ENCODE data around the gene ORAI2. TPM values are rescaled to one million over a fixed set of nuclear protein-coding genes. Genes with fewer than 3 reads are reported as not detected.
"Not testable (repeated sequence)": the region's sequence is repeated elsewhere in the genome, so short reads cannot be mapped to it uniquely, and the experiment has no call there.

The ORAI2 gene
- total RNA-seq, 1 experiment from 2014 or later = 24.6 TPM

DNA sequence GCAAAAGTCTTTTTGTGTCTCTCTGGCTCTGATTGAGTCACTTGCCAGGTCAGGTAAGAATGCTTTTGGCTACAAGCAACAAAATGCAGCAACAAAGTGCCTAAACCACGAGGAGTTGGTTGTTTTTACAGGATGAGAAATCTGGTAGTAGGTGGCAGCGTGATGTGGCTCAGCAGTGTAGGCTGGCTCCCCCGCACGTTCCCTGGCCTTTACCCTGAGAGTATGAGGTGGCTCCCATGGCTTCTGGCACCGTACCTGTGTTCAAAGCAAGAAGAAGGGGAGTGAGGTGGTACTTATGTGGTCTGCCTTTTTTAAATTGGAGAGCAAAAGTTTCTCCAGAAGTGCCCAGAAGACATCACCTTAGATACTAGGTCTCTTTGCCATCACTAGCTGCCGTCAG is 25.5 kb upstream of the ORAI2 start:
- H3K4me3 ChIP-seq = no peak overlapping the region
- no peaks in the 10 kb centered on the region for H3K27me3 ChIP-seq
- H3K36me3 ChIP-seq = peaks cover 83% of the 10 kb centered on the region
- DNase-seq = no peak
- H3K9me3 ChIP-seq (replicated peaks) = no peaks in the 10 kb centered on the region
- H3K27ac ChIP-seq = no peak overlapping the region
- no peaks in the 10 kb centered on the region for H3K4me1 ChIP-seq

DNA sequence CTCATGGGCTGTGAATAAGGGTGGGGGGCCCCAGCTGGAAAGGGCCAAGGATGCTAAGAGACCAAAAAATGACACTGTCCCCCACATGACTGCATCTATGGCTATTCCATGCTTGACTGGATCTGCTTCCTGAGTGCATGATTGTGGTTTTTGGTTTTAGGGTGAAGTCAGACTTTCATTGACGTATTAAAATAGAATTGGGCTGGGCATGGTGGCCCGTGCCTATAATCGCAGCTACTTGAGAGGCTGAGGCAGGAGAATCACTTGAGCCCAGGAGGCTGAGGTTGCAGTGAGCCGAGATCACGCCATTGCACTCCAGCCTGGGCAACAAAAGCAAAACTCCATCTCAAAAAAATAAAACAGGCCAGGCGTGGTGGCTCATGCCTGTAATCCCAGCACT is 24.8 kb upstream of the ORAI2 start:
- not testable (repeated sequence) for H3K27me3 ChIP-seq; H3K27ac ChIP-seq; H3K4me3 ChIP-seq; H3K9me3 ChIP-seq (replicated peaks); H3K4me1 ChIP-seq; DNase-seq
- peaks cover 83% of the 10 kb centered on the region for H3K36me3 ChIP-seq

DNA sequence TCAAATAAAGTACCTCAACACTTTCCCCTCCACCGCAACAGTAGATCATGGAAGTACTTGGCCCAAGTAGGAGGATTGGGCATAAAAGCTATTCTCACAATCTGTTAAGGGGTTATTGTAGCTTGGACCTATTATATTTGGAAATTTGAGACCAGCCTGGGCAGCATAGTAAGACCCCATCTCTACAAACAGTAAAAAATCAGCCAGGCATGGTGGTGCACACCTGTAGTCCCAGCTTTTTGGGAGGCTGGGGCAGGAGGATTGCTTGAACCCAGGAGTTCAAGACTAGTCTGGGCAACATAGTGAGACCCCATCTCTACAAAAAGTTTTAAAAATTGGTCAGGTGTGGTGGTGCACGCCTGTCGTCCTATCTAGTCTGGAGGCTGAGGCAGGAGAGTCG is 24.0 kb upstream of the ORAI2 start:
- H3K36me3 ChIP-seq = peaks cover 83% of the 10 kb centered on the region
- no peaks in the 10 kb centered on the region for H3K9me3 ChIP-seq (replicated peaks)
- no peak overlapping the region for H3K4me3 ChIP-seq
- H3K27me3 ChIP-seq = no peaks in the 10 kb centered on the region
- H3K4me1 ChIP-seq = no peaks in the 10 kb centered on the region
- H3K27ac ChIP-seq = no peak overlapping the region
- no peak for DNase-seq

DNA sequence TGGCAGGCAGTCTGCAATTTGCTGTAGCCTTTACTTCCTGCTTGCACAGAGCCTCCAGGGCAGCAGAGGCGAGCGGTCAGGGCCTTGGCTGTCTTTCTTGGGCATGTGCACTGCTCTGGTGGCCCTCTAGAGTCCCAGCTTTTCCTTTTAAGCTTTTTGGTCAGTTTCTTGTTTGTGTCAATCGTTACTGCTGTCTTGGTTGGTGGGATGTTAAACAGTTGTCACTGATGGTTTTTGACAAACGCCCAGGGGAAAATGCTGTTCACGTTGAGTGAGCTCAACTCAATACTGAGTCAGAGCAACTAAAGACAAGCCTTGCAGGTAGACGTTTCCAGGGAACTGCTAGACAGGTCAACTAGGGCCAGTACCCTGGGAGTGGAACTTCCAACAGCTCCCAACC is 23.3 kb upstream of the ORAI2 start:
- Histone ChIP-seq H3K9me3 (replicated peaks) (no peaks in the 10 kb centered on the region), H3K4me3 (no peak overlapping the region), H3K36me3 (peaks cover 86% of the 10 kb centered on the region), H3K27ac (no peak overlapping the region), H3K4me1 (no peaks in the 10 kb centered on the region), H3K27me3 (no peaks in the 10 kb centered on the region)
- no peak for DNase-seq

DNA sequence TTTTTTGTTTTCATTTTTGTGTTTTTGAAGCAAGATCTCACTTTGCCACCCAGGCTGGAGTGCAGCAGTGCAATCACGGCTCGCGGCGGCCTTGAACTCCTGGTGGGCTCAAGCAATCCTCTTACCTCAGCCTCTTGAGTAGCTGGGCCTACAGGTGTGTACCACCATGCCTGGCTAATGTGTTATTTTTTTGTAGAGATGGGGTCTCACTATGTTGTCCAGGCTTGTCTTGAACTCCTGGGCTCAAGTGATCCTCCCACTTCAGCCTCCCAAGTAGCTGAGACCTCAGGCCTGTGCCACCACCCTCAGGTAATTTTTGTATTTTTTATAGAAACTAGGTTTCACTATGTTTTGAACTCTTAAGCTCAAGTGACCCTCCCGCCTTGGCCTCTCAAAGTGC is 22.5 kb upstream of the ORAI2 start:
- H3K27me3 ChIP-seq = no peaks in the 10 kb centered on the region
- no peaks in the 10 kb centered on the region for H3K9me3 ChIP-seq (replicated peaks)
- no peak overlapping the region for H3K4me3 ChIP-seq
- no peaks in the 10 kb centered on the region for H3K4me1 ChIP-seq
- peaks cover 78% of the 10 kb centered on the region for H3K36me3 ChIP-seq
- DNase-seq = no peak
- H3K27ac ChIP-seq = no peak overlapping the region

DNA sequence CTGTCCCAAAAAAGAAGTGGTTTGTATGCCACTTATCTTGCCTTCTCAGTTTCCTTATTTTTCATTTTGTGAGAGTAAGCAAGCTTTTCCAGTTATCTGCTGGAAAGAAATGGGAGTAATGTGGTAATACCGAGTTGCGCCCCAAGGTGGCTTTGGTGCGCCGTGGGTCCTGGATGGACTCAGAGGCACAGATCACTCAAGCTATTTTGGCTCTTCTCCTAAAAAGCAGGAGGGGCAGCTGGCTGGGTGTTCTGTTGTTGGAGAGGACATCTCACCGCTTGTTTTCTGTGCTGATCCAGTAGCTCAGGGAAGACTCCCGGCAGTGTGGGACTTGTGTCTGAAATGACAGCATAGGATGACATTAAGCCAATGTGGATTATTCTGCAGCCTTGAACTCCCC is 20.8 kb upstream of the ORAI2 start:
- no peaks in the 10 kb centered on the region for H3K27me3 ChIP-seq
- H3K36me3 ChIP-seq = peaks cover 63% of the 10 kb centered on the region
- peak in 1 of 2 experiments; percentile 32 for DNase-seq

DNA sequence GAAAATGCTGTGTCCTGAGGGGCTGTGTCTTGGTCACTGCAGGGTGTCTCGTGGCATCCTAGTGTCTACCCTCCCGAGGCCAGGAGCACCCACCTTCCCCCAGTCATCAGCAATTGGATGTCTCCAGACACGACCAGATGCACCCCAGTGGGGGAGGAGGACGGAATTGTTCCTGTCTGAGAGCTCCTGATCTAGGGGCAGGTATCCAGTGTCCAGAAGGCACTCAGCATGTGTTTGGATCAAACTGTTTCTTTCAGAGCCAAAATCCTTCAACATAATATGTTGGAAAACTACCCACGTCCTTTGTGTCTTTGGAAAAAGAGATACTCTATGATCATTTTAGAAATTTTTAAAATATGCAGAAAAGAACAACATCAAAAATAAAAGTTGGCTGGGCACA is 20.3 kb upstream of the ORAI2 start:
- DNase-seq = no peak
- H3K27me3 ChIP-seq = no peaks in the 10 kb centered on the region
- H3K36me3 ChIP-seq = peaks cover 60% of the 10 kb centered on the region
- H3K27ac ChIP-seq = no peak overlapping the region
- no peaks in the 10 kb centered on the region for H3K9me3 ChIP-seq (replicated peaks)
- no peaks in the 10 kb centered on the region for H3K4me1 ChIP-seq
- no peak overlapping the region for H3K4me3 ChIP-seq

More for the DNA sequence above, 20.8 kb upstream of the ORAI2 start:
- no peak overlapping the region for H3K4me3 ChIP-seq
- no peaks in the 10 kb centered on the region for H3K9me3 ChIP-seq (replicated peaks)
- no peaks in the 10 kb centered on the region for H3K4me1 ChIP-seq
- H3K27ac ChIP-seq = no peak overlapping the region

DNA sequence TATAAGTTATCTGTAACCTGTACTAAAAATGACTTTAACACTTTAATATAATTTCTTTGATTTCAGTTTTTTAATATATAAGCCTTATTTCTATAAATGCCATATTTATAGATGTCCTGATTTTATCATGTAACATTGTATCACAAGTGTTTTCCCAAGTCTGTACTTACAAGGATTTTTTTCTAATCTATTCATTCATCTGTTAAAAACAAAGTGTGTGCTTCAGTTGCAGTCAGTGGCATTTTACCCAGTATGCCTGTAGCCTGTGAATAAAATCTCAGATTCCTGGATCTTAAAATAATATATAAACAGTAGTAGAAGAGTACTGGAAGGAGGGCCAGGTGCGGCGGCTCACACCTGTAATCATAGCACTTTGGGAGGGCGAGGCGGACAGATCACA is 19.8 kb upstream of the ORAI2 start:
- no peaks in the 10 kb centered on the region for H3K4me1 ChIP-seq
- no peak overlapping the region for H3K4me3 ChIP-seq
- H3K27ac ChIP-seq = no peak overlapping the region
- peaks cover 60% of the 10 kb centered on the region for H3K36me3 ChIP-seq
- no peak for DNase-seq
- no peaks in the 10 kb centered on the region for H3K9me3 ChIP-seq (replicated peaks)
- no peaks in the 10 kb centered on the region for H3K27me3 ChIP-seq

DNA sequence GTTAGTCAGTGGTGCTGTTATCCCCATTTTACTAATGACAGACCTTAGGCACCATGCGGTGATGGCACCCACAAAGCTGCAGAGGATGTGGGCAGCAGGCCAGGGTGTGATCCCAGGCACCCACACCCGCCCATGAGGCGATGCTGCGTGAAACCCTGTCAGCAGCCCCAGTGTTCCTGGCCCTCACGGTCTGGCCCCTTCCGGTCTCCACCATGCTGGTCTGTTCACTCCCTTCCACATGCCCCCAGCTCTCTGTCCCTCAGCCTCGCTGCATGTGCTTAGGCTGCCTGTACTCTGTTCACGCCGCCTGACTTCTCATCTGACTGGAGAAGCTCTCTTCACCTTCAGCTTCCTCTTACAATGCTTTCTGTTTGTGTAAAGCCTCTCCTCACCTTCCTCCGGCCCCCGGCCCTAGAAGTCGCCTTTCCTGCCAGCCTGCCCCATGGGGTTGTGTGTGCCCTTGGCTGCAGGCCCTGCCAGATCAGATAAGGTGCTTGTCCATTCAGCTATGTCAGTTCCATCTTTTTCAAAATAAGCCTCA is 17.6 kb upstream of the ORAI2 start:
- Histone ChIP-seq H3K27me3 (no peaks in the 10 kb centered on the region), H3K4me3 (no peak overlapping the region), H3K4me1 (no peaks in the 10 kb centered on the region), H3K36me3 (peaks cover 52% of the 10 kb centered on the region), H3K9me3 (replicated peaks) (no peaks in the 10 kb centered on the region), H3K27ac (no peak overlapping the region)
- no peak for DNase-seq

DNA sequence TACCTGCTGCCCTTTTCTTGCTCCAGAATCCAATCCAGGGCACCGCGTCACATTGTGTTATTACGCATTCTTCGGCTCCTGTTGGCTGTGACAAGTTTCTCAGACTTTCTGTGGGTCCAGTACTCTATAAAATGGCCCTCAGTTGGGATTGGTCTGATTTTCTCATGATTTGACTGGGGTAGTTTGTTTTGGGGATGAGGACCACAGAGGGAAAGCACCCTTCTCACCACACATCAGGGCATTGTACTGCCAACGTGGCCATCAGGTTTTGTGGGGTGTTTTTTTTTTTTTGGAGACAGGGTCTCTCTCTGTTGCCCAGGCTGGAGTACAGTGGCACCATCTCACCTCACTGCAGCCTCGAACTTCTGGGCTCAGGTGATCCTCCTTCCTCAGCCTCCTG is 17.0 kb upstream of the ORAI2 start:
- Histone ChIP-seq H3K9me3 (replicated peaks) (no peaks in the 10 kb centered on the region), H3K4me1 (no peaks in the 10 kb centered on the region), H3K27me3 (no peaks in the 10 kb centered on the region), H3K4me3 (no peak overlapping the region), H3K36me3 (peaks cover 55% of the 10 kb centered on the region), H3K27ac (no peak overlapping the region)
- no peak for DNase-seq

DNA sequence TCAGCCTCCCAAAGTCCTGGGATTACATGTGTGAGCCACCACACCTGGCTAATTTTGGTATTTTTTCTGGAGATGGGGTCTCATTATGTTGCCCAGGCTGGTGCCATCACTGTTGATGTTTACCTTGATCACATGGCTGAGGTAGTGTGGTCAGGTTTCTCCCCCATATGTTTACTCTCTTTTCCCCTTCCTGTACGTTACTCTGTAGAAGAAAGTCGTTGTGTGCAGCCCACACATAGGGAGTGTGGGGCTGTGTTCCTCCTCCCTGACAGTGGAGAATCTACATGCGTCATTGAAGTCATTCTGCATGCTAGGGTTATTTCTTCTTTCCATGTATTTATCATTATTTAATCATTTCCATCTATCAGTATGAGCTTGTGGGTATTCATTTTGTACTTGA is 16.3 kb upstream of the ORAI2 start:
- no peaks in the 10 kb centered on the region for H3K27me3 ChIP-seq
- no peaks in the 10 kb centered on the region for H3K9me3 ChIP-seq (replicated peaks)
- H3K4me1 ChIP-seq = no peaks in the 10 kb centered on the region
- no peak overlapping the region for H3K27ac ChIP-seq
- H3K4me3 ChIP-seq = no peak overlapping the region
- H3K36me3 ChIP-seq = peaks cover 58% of the 10 kb centered on the region
- DNase-seq = no peak

DNA sequence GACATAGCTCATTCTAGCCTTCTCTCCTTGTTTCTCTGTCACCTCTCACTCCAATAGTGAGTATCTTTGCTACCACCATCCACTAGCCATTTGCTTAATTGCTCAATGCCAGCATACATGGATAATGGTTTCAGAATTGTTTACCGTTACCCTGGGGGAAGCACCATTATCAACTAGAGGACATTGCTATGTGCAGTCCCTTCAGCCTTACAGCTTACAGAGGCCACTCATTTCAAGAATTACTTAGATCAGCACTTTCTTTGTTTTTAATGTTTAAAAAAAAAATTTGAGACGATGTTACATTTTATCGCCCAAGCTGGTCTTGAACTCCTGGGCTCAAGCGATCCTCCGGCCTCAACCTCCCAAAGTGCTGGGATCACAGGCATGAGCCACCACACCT is 14.8 kb upstream of the ORAI2 start:
- no peak for DNase-seq
- no peaks in the 10 kb centered on the region for H3K27me3 ChIP-seq
- H3K27ac ChIP-seq = no peak overlapping the region
- H3K36me3 ChIP-seq = peaks cover 52% of the 10 kb centered on the region
- no peak overlapping the region for H3K4me3 ChIP-seq
- H3K4me1 ChIP-seq = no peaks in the 10 kb centered on the region
- no peaks in the 10 kb centered on the region for H3K9me3 ChIP-seq (replicated peaks)

DNA sequence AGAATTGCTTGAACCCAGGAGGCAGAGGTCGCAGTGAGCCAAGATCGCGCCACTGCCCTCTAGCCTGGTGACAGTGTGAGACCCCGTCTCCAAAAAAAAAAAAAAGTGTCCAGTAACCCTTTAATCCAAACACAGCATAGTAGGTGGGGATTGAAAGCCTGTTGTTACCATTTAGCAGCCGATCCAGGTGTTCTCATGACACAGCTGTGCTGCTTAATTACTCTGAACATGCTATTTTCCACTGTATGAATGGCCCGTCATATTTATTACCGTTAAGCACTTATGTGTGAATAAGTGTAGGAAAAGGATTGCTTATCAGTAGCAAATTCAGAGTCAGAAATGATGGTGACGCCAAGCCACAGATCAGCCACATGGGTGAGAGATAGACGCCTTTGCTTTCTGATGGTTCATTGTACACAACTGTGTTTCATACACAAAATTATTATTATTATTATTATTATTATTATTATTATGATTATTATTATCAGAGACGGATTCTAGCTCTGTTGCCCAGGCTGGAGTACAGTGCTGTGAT is 11.6 kb upstream of the ORAI2 start:
- Histone ChIP-seq H3K36me3 (peaks cover 56% of the 10 kb centered on the region), H3K27ac (no peak overlapping the region), H3K4me3 (no peak overlapping the region), H3K4me1 (no peaks in the 10 kb centered on the region), H3K9me3 (replicated peaks) (no peaks in the 10 kb centered on the region), H3K27me3 (no peaks in the 10 kb centered on the region)
- no peak for DNase-seq

DNA sequence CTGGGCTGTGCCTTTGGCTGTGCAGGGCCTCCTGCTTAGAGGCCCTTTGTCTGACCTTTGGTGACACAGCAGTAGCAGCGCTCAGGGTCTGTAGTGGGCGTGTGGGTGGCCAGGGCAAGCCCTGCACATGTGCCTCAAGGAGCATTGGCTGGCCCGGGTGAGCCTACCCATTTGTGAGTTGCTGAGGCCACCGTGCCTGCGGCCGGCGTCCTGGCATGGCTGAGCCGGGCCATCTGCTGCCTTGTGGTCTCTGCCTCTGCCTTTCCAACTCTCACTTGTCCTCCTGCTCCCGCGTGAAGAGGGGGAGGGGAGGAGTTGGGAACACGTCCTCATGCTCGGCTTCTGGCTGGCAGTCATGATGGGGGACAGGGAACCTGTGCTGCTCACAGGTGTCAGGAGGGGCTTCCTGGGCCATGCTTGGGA is 9.2 kb upstream of the ORAI2 start:
- no peaks in the 10 kb centered on the region for H3K9me3 ChIP-seq (replicated peaks)
- H3K4me1 ChIP-seq = no peaks in the 10 kb centered on the region
- no peak for DNase-seq
- no peak overlapping the region for H3K4me3 ChIP-seq
- H3K36me3 ChIP-seq = peaks cover 49% of the 10 kb centered on the region
- no peaks in the 10 kb centered on the region for H3K27me3 ChIP-seq
- H3K27ac ChIP-seq = no peak overlapping the region

DNA sequence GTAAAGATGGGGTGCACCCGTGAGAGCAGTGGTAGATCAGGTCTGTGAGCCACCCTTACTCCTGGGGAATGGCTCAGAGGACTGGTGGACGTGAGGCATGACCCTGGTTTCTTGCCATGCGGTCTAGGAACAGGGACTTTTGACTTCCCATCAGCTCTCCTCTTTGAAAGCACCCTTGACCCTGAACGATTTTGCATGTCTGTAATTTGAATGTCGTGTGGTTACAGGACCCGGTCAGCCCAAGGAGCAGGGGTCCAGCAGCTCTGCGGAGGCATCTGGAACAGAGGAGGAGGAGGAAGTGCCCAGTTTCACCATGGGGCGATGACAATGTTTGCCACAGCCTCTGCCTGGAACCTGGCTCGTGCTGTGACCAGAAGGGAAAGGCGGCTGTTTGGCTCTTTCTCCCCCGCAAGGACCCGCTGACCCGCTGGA is 8.6 kb upstream of the ORAI2 start:
- no peak overlapping the region for H3K4me3 ChIP-seq
- H3K9me3 ChIP-seq (replicated peaks) = no peaks in the 10 kb centered on the region
- H3K36me3 ChIP-seq = peaks cover 49% of the 10 kb centered on the region
- no peaks in the 10 kb centered on the region for H3K4me1 ChIP-seq
- no peak for DNase-seq
- no peak overlapping the region for H3K27ac ChIP-seq
- no peaks in the 10 kb centered on the region for H3K27me3 ChIP-seq

DNA sequence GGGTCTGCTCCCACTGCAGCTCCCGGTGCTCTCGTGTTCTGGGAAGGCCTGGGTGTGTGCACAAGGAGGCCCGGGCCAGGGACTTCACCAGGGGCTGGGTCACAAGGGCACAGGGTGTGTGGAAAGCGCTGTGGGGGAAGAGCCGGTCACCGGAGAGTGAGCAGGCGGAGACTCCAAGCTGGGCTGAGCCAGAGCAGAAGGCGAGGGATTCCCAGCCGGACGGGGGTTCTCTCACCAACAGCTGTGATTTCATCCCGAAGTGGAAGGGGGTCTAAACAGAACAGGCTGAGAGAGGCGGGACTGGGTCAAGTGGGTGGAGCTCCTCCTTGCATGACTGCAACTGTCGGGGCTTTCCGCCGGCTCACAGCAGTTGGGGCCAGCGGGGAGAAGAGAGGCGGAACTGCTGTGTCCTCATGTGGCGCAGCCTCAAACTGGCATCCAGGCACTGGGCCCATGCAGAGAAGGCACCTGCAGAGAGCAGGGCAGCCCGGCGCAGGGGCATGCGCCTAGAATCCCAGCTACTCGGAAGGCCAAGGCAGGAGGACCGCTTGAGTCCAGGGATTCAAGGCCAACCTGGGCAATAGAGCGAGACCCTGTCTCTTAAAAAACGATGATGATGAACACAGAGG is 7.6 kb upstream of the ORAI2 start:
- H3K9me3 ChIP-seq (replicated peaks) = no peaks in the 10 kb centered on the region
- no peak for DNase-seq
- no peak overlapping the region for H3K27ac ChIP-seq
- H3K27me3 ChIP-seq = no peaks in the 10 kb centered on the region
- H3K4me3 ChIP-seq = no peak overlapping the region
- H3K36me3 ChIP-seq = peaks cover 39% of the 10 kb centered on the region
- H3K4me1 ChIP-seq = no peaks in the 10 kb centered on the region
